Testis (tissue), 3 donors: Measurements from ENCODE around the gene CAMTA1. TPM values are rescaled to one million over a fixed set of nuclear protein-coding genes. Genes with fewer than 3 reads are reported as not detected.

Experiments
- DNase-seq: peaks from one replicate; pipeline ENCODE4 v3.0.0-alpha.2; 2019
- H3K27ac ChIP-seq, 2 donors: fragments of 200-600 bp; sonication (generic); one replicate each; pipeline ENCODE4 v1.5.1; 2019
- H3K27me3 ChIP-seq: fragments of 200-600 bp; sonication (generic); one replicate; pipeline ENCODE4 v1.5.1; 2019
- H3K36me3 ChIP-seq: fragments of 200-600 bp; sonication (generic); one replicate; pipeline ENCODE4 v1.5.1; 2017; ENCODE audit warnings: low read depth; ENCODE audit errors: missing control alignments
- H3K4me1 ChIP-seq: fragments of 200-600 bp; sonication (generic); one replicate; pipeline ENCODE4 v1.5.1; 2019
- H3K4me3 ChIP-seq, 2 donors: fragments of 200-600 bp; sonication (generic); one replicate each; pipeline ENCODE4 v1.5.1; 2017 to 2019
- H3K9me3 ChIP-seq: fragments of 200-600 bp; sonication (generic); one replicate; pipeline ENCODE4 v1.5.1; 2017
- POLR2A ChIP-seq: fragments of 450-650 bp; IDR thresholded peaks from one replicate; pipeline ENCODE4 v1.6.1; 2017; ENCODE audit warnings: antibody characterized with exemption, mild to moderate bottlenecking, moderate library complexity
- WGBS, 2 donors: methylation state at CpG; one replicate each; pipeline ENCODE4 v1.1.5; 2018; 5-methylcytosine and 5-hydroxymethylcytosine counted together
- intact Hi-C: fragments of 100-400 bp; cut with DNase I; formaldehyde crosslinking; loops from one replicate; pipeline ENCODE4 v1.15.1; 2023; ENCODE audit warnings: low total_unique reads
- polyA plus RNA-seq: library from polyadenylated mRNA; stranded (reverse); fragments of 350-450 nt; fragmentation: Illumina TruSeq; extraction: RNeasy Lipid Tissue Mini Kit (QIAGEN cat#74804); gene quantifications from one replicate; pipeline ENCODE4 v1.2.3, GENCODE V29; 2014; ENCODE audit warnings: low read depth, low replicate concordance; ENCODE audit not compliant: insufficient read depth
- total RNA-seq, 2 donors: library from RNA; depleted of rRNA; stranded (reverse); fragments of >200 nt; gene quantifications; one replicate each; pipeline ENCODE4 v1.2.3, GENCODE V29; 2016
- TF ChIP-seq, protein P1 (sequence below), 3 experiments: fragments of 450-650 bp in 2 of 3; fragments of 200-600 bp in 1 of 3; sonication (generic) in 1 of 3; IDR thresholded peaks; one replicate each; pipeline ENCODE4 v1.5.1; 2016 to 2019; ENCODE audit warnings: antibody characterized with exemption in 3 of 3, mild to moderate bottlenecking in 2 of 3, moderate library complexity in 1 of 3

CAMTA1 gene
- total and polyA plus RNA-seq, 3 donors from 2014 or later: 116 to 158 (median 119) TPM

DNA sequence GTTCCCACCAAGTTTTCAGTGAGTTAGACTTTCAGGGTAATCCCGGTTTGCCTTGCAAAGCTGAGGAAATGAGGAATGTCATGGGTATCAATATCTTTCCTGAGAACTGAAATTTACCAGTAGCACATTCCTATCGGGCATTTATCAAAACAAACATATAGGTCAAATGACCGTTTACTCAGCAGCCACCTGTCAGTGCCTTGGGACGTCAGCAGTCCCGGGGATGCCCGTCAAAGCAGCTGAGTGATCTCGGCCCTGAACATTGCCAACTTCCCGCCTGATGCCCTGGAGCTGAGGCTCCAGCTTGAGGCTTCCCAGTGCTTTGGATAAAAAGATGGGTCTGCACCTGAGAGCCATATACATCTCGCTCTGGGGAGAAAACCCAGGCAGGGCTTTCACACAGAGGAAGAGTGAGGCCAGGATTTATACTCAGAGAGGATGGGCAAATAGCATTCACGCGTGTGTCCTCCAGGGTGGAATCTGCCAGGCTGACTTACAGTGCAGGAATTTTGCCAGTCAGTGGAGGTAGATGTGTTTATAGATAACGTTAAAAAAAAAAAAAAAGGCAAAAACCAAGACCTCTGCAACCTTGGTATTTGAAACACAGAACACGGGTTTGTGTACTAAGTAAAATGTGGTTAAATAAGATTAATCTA is 550.1 kb downstream of the CAMTA1 start:
- intact Hi-C loops: no loop called here
- TF ChIP-seq POLR2A: no peak
- TF ChIP-seq, protein P1, sequence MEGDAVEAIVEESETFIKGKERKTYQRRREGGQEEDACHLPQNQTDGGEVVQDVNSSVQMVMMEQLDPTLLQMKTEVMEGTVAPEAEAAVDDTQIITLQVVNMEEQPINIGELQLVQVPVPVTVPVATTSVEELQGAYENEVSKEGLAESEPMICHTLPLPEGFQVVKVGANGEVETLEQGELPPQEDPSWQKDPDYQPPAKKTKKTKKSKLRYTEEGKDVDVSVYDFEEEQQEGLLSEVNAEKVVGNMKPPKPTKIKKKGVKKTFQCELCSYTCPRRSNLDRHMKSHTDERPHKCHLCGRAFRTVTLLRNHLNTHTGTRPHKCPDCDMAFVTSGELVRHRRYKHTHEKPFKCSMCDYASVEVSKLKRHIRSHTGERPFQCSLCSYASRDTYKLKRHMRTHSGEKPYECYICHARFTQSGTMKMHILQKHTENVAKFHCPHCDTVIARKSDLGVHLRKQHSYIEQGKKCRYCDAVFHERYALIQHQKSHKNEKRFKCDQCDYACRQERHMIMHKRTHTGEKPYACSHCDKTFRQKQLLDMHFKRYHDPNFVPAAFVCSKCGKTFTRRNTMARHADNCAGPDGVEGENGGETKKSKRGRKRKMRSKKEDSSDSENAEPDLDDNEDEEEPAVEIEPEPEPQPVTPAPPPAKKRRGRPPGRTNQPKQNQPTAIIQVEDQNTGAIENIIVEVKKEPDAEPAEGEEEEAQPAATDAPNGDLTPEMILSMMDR (IDR thresholded peaks at IDR 0.05): no peak
- no peak overlapping the region for H3K4me3 ChIP-seq
- DNase-seq: no peak
- no peaks in the 10 kb centered on the region for H3K36me3 ChIP-seq
- no peaks in the 10 kb centered on the region for H3K9me3 ChIP-seq
- WGBS, 2 donors: 85 to 88% methylated on average over 13 of the region's 13 CpGs
- no peak overlapping the region for H3K27ac ChIP-seq
- H3K27me3 ChIP-seq: no peaks in the 10 kb centered on the region
- no peaks in the 10 kb centered on the region for H3K4me1 ChIP-seq

- Histone ChIP-seq H3K27ac (no peak overlapping the region), H3K4me1 (peaks cover 5% of the 10 kb centered on the region), H3K27me3 (no peaks in the 10 kb centered on the region), H3K4me3 (no peak overlapping the region), H3K9me3 (no peaks in the 10 kb centered on the region), H3K36me3 (no peaks in the 10 kb centered on the region)
- WGBS, 2 donors: 90 to 92% methylated on average over 7 of the region's 7 CpGs
- intact Hi-C loops: no loop called here
- TF ChIP-seq, protein P1 (IDR thresholded peaks at IDR 0.05): no peak
- TF ChIP-seq POLR2A: no peak
- no peak for DNase-seq
Observed at GRCh38 chr1:7338439-7338838, 553.2 kb downstream of the CAMTA1 start.

GRCh38 chr1:7339014-7339413 is 553.8 kb downstream of the CAMTA1 start:
- Histone ChIP-seq H3K4me3 (no peak overlapping the region), H3K27ac (no peak overlapping the region), H3K9me3 (no peaks in the 10 kb centered on the region), H3K27me3 (no peaks in the 10 kb centered on the region), H3K4me1 (peaks cover 5% of the 10 kb centered on the region), H3K36me3 (no peaks in the 10 kb centered on the region)
- no peak for DNase-seq
- TF ChIP-seq POLR2A: no peak
- TF ChIP-seq, protein P1 (IDR thresholded peaks at IDR 0.05): no peak
- intact Hi-C loops: no loop called here
- 93 to 98% methylated on average over 5 of the region's 5 CpGs for WGBS, 2 donors

DNA sequence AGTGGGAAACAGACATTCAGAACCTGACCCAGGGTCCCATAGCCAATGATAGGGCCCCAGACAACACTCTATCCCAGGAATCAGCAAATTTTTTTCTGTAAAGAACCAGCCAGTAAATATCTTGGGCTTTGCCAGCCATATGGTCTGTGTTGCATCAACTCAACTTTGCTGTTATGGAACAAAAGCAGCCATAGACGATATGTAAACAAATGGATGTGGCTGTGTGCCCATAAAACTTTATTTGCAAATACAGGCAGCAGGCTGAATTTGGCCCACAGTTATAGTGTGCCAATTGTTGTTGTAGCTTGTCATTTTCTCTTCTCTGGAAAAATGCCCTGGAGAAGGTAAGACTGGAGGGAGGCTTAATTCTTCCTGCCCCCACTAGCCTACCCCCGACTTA is 554.7 kb downstream of the CAMTA1 start:
- DNase-seq: no peak
- no peak overlapping the region for H3K4me3 ChIP-seq
- WGBS, 2 donors: 91% methylated on average over 2 of the region's 2 CpGs

More for the DNA sequence above, 554.7 kb downstream of the CAMTA1 start:
- peaks cover 5% of the 10 kb centered on the region for H3K4me1 ChIP-seq
- H3K27me3 ChIP-seq: no peaks in the 10 kb centered on the region
- TF ChIP-seq POLR2A: no peak
- TF ChIP-seq, protein P1 (IDR thresholded peaks at IDR 0.05): no peak
- no peak overlapping the region for H3K27ac ChIP-seq
- no peaks in the 10 kb centered on the region for H3K9me3 ChIP-seq
- no peaks in the 10 kb centered on the region for H3K36me3 ChIP-seq
- intact Hi-C loops: no loop called here
